HG03196 (cell line): ENCODE results near the gene IDH2.
"Not testable (repeated sequence)": the region's sequence is repeated elsewhere in the genome, so short reads cannot be mapped to it uniquely, and the experiment has no call there.

ENCODE experiments used
- ATAC-seq: cut with Tn5 transposase; IDR thresholded peaks from one replicate; pipeline ENCODE4 v1.9.1; 2021; ENCODE audit not compliant: unreplicated experiment

IDH2 gene

DNA sequence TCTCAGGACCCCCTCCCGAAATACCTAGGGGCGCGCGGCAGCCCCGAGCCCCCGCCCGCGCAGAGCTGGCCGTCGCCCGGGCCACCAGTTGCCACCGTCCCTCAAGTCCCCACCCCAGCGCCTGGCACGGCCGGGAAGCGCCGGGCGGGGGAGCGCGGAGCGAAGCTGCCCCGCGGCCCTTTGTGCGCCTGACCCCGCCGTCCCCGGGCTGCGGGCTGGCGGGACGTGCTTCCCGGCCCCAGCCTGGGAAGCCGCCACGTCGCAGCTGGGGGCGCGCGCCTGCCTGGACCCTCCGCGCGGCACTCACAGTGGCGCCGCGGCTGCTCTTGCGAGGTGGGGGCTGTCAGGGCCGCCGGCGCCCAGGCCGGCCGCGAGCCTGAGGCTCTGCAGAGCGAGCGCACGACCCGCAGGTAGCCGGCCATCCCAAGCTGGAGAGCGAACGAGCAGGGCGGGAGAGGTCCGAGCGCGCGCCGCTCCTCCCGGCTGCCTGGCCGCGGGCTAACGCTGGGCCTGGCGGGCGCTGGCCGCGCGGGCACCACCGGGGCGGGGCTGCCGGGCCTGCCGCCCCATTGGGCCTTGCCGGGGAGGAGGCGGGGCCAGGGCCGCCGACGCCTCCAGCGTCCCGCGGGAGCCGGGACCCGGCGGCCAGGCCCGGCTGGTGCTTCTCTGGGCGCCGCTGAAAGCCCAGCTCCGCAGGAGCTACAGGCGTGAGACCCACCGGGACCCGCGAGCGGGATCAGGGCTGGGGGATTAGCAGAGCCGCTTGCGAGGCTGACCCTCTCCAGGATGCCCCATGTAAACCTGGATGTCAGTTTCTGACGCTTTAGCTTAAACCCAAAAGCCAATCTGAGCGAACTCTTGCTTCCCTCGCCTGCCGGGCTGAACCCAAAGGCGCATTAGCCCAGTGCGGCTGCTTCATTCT lies at the start of gene IDH2:
Gene IDH2, minus strand, starts transcription at position 500 of the 922 bp plus-strand sequence. Its CDS starts 78 bp downstream, at position 422.
- peak; percentile 55 for ATAC-seq

GRCh38 chr15:90150551-90150950 lies 48.3 kb upstream of the IDH2 start:
- ATAC-seq = not testable (repeated sequence)

- no peak for ATAC-seq
Observed at GRCh38 chr15:90149609-90150340, 47.5 kb upstream of the IDH2 start.

DNA sequence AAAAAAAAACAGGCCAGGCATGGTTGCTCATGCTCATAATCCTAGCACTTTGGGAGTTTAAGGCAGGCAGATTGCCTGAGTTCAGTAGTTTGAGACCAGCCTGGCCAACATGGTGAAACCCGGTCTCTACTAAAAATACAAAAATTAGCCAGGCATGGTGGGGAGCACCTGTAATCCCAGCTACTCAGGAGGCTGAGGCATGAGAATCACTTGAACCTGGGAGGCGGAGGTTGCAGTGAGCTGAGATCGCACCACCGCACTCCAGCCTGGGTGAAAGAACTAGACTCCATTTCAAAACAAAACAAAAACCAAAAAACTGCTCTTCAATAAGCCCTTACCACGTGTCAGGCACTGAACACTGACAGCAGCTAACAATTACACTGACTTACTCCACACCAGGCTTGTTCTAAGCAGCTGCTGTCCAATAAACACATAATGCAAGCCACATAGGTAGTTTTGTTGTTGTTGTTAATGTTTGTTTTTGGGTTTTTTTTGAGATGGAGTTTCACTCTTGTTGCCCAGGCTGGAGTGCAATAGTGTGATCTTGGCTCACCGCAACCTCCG lies 44.0 kb upstream of the IDH2 start:
- not testable (repeated sequence) for ATAC-seq

DNA sequence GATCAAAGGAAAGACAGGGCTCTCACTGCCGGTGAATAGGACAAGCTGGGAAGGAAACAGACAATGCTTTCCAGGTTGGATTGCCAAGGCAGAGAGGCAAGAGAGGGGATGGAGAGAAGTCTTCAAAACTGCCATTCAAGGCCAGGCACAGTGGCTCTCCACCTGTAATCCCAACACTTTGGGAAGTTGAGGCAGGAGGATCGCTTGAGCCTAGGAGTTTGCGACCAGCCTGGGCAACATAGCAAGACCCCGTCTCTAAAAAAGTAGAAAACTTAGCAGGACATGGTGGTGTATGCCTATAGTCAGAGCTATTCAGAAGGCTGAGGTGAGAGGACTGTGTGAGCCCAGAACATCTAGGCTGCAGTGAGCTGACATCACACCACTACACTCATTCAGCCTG lies 43.5 kb upstream of the IDH2 start:
- no peak for ATAC-seq

DNA sequence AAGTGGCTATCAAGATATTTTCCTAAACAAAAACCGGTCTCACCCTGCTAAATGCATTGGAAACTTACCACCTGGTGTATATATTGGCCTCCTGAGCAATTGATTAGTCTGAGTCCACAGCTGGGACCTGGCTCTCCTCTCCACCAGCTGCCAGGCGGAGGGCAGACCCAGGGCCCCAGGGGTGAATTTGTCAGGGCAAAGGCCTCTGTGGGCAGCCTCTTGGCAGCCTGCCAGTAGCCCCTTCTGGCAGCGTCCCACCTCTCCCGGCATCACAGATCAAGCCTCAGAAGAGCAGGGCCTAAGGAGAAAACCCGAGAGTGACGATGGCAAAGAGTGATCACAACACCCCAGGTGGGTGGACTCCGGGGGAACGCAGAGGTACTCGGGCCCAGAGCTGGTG lies 43.0 kb upstream of the IDH2 start:
- ATAC-seq = no peak

- peak; percentile 51 for ATAC-seq
Observed at GRCh38 chr15:90143166-90143655, 40.9 kb upstream of the IDH2 start.

- no peak for ATAC-seq
Observed at GRCh38 chr15:90142216-90143165, 40.2 kb upstream of the IDH2 start.

DNA sequence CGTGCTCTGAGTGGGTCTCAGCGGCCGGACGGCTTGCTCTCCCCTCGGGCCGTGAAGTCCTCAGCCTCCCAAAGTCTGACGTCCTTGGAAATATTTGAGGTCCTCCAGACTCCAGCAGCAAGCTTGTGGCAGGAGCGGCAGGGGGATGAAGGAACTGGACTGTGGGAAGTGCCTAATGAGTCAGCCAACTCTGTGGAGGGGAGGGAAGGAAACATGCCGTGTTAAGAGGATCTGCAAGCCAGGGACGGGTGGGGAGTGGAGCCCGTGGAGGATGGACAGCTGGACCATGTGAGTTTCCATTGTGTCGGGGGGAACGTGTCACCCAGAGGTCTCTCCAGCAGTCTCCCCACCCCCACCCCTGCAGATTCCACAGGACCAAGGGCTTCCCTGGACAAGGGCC lies 39.4 kb upstream of the IDH2 start:
- no peak for ATAC-seq

DNA sequence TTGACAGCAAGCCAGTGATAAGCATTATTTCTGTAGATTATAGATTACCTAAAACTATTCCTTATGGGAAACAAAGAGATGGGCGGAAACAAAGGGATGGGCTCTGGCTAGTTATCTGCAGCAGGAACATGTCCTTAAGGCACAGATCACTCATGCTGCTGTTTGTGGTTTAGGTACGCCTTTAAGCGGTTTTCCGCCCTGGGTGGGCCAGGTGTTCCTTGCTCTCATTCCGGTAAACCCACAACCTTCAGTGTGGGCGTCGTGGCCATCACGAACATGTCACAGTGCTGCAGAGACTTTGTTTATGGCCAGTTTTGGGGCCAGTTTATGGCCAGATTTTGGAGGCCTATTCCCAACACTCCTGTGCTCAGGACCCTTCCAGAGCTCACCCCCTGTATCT lies 37.3 kb upstream of the IDH2 start:
- ATAC-seq = not testable (repeated sequence)

- ATAC-seq = no peak
Observed at GRCh38 chr15:90138071-90138833, 36.0 kb upstream of the IDH2 start.

GRCh38 chr15:90132437-90132836 lies 30.2 kb upstream of the IDH2 start:
- no peak for ATAC-seq

DNA sequence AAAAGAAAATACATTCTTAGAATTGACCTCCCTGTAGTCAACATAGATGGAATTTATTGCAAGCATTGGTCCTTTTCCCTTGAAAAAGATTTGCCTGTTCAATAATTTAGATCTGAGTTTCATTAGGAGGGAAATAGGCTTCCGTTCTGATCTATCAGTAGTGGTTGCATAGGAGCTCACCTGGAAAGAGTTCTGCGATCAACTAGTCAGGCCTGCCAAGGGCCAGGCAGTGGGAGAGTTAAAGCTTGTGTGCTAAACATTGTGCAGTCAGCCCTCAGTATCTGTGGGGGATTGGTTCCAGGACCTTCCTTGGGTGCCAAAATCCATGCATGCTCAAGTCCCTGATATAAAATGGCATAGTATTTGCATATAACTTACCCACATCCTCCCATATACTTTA lies 29.6 kb upstream of the IDH2 start:
- no peak for ATAC-seq

DNA sequence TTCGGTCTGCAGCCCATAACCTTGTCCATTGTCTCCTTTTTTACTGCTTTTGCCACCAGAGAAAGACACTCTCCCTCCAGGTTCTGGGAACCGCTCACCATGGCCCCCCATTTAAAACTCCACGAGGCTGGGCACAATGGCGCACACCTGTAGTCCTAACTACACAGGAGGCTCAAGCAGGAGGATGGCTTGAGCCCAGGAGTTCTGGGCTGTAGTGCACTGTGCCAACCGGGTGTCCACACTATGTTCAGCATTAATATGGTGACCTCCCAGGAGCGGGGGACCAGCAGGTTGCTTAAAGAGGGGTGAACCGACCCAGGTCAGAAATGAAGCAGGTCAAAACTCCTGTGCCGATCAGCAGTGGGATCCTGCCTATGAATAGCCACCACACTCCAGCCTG lies 28.0 kb upstream of the IDH2 start:
- ATAC-seq = no peak

GRCh38 chr15:90126596-90127435 lies 24.5 kb upstream of the IDH2 start:
- no peak for ATAC-seq

DNA sequence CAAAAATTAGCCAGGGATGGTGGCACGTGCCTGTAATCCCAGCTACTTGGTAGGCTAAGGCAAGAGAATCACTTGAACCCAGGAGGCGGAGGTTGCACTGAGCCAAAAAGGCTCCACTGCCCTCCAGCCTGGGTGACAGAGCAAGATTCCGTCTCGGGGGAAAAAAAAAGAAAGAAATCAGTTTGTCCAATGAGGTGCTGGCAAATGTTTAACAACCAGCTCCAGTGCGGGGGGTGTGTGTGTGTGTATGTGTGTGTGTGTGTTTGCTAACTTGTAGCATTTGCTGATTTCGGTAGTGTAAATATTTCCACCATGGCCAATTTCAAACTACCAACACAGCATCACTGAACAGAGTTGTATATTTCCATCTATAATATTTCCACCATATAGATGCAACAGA lies 23.8 kb upstream of the IDH2 start:
- no peak for ATAC-seq

- ATAC-seq = no peak
Observed at GRCh38 chr15:90124507-90124906, 22.2 kb upstream of the IDH2 start.

- ATAC-seq = no peak
Observed at GRCh38 chr15:90121086-90121485, 18.8 kb upstream of the IDH2 start.

DNA sequence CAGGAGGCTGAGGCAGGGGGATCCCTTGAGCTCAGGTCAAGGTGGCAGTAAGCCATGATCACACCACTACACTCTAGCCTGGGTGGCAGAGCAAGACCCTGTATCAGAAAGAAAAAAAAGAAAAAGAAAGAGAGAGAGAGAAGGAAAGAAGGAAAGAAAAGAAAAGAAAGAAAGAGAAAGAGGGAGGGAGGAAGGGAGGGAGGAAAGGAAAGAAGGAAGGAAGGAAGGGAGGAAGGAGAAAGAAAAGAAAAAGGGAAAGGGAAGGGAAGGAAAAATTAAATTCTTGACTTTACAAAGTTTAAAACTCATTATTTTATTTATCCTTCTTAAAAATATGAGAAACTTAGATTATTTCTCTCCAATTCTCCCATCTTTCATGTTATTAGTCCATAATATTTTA lies 17.1 kb upstream of the IDH2 start:
- no peak for ATAC-seq
